GM21390 (cell line): ENCODE measurements around the gene CD38.
A peak's percentile ranks its signal among the peaks of the same experiment; 100 is the strongest.
"Not testable (repeated sequence)": the region's sequence is repeated elsewhere in the genome, so short reads cannot be mapped to it uniquely, and the experiment has no call there.

Source experiments
- ATAC-seq: cut with Tn5 transposase; IDR thresholded peaks from one replicate; pipeline ENCODE4 v1.9.1; 2021; ENCODE audit not compliant: unreplicated experiment

CD38 gene

GRCh38 chr4:15778289-15779241 is at the start of gene CD38:
Gene CD38 (plus strand): TSS chr4:15778328. CDS start chr4:15778415, 87 bp downstream.
- peak; percentile 72 for ATAC-seq

GRCh38 chr4:15729910-15730533 is 48.1 kb upstream of the CD38 start:
- ATAC-seq = peak; percentile 73

- not testable (repeated sequence) for ATAC-seq
Observed at GRCh38 chr4:15733061-15733460, 45.1 kb upstream of the CD38 start.

- ATAC-seq = no peak
Observed at GRCh38 chr4:15735536-15735935, 42.6 kb upstream of the CD38 start.

GRCh38 chr4:15736514-15737050 is 41.5 kb upstream of the CD38 start:
- ATAC-seq = no peak

- no peak for ATAC-seq
Observed at GRCh38 chr4:15737255-15737654, 40.9 kb upstream of the CD38 start.

GRCh38 chr4:15738877-15739276 is 39.3 kb upstream of the CD38 start:
- ATAC-seq = no peak

GRCh38 chr4:15740764-15741404 is 37.2 kb upstream of the CD38 start:
- no peak for ATAC-seq

GRCh38 chr4:15742083-15742582 is 36.0 kb upstream of the CD38 start:
- ATAC-seq = no peak

GRCh38 chr4:15742637-15743036 is 35.5 kb upstream of the CD38 start:
- ATAC-seq = no peak

- no peak for ATAC-seq
Observed at GRCh38 chr4:15744016-15744545, 34.0 kb upstream of the CD38 start.

GRCh38 chr4:15746110-15746509 is 32.0 kb upstream of the CD38 start:
- ATAC-seq = no peak

- no peak for ATAC-seq
Observed at GRCh38 chr4:15749001-15749400, 29.1 kb upstream of the CD38 start.

- ATAC-seq = no peak
Observed at GRCh38 chr4:15751153-15751552, 27.0 kb upstream of the CD38 start.

GRCh38 chr4:15753081-15753480 is 25.0 kb upstream of the CD38 start:
- no peak for ATAC-seq

- no peak for ATAC-seq
Observed at GRCh38 chr4:15753786-15754185, 24.3 kb upstream of the CD38 start.

GRCh38 chr4:15754323-15754722 is 23.8 kb upstream of the CD38 start:
- ATAC-seq = no peak

GRCh38 chr4:15755321-15756155 is 22.6 kb upstream of the CD38 start:
- peak; percentile 22 for ATAC-seq

GRCh38 chr4:15756361-15756861 is 21.7 kb upstream of the CD38 start:
- ATAC-seq = peak; percentile 84

GRCh38 chr4:15757054-15757453 is 21.1 kb upstream of the CD38 start:
- no peak for ATAC-seq
